ENCODE measurements around the gene SEMA6A. TPM values are rescaled to one million over a fixed set of nuclear protein-coding genes. Genes with fewer than 3 reads are reported as not detected.

SEMA6A gene
- total and polyA plus RNA-seq, 9 of the 15 experiments (the other 6 are each of a cell fraction or from before 2014, with no cell fraction given), result 0.04 to 0.42 (median 0.18) TPM; not detected in 5

- Histone ChIP-seq H3K9me1 (ENCODE audit: control insufficient read depth, insufficient read depth, low read length) (no peaks in the 10 kb centered on the region), H3K4me2 (ENCODE audit: insufficient read depth, low read length) (no peak overlapping the region), H3K9ac (ENCODE audit: insufficient read depth in 1 of 2, low read depth in 2 of 2, low read length in 2 of 2) (no peak overlapping the region), H3K9me3 (replicated peaks; ENCODE audit: control insufficient read depth, insufficient read depth, low read depth, low read length) (no peaks in the 10 kb centered on the region), H3K79me2 (ENCODE audit: control insufficient read depth, insufficient read depth, low read length) (no peaks in the 10 kb centered on the region), H3K4me3 (no peak overlapping the region), H3K36me3 (ENCODE audit: control insufficient read depth, insufficient read depth, low read length) (no peaks in the 10 kb centered on the region), H4K20me1 (replicated peaks; ENCODE audit: control insufficient read depth, insufficient read depth, low read length) (no peaks in the 10 kb centered on the region), H3K27ac (ENCODE audit: extremely low read depth, low read depth, low read length) (no peak overlapping the region), H3K4me1 (replicated peaks in 1 of 2; ENCODE audit: control insufficient read depth in 2 of 2, insufficient read depth in 2 of 2, low read length in 2 of 2) (no peaks in the 10 kb centered on the region), H2AFZ (ENCODE audit: low read depth, low read length) (no peak overlapping the region), H3K27me3 (ENCODE audit: control insufficient read depth in 2 of 2, insufficient read depth in 2 of 2, low read length in 2 of 2) (no peaks in the 10 kb centered on the region)
- TF ChIP-seq POLR2B (IDR thresholded peaks at IDR 0.05; ENCODE audit: low read depth, partially characterized antibody) (no peak), TCF7L2 (IDR thresholded peaks at IDR 0.05; ENCODE audit: low read depth, low read length) (no peak), TRIM25 (IDR thresholded peaks at IDR 0.05; ENCODE audit: borderline replicate concordance) (no peak), ZNF311 (CRISPR knock-in tag; IDR thresholded peaks at IDR 0.05) (no peak)
- ATAC-seq, result no peak
- intact Hi-C loops (cut with micrococcal nuclease), result no loop called here
- no peak for DNase-seq (ENCODE audit: extremely low read depth in 1 of 4, low spot score in 3 of 4)
- ChIA-PET POLR2A (no interaction called here), CTCF (ENCODE audit: low intra/inter-chr PET ratio) (no interaction called here)
- in situ Hi-C loops (cut with MboI), result no loop called here
- WGBS (ENCODE audit: insufficient coverage, low coverage, missing lambda C conversion rate), result 15% methylated on average over 10 of the region's 10 CpGs
- no peak for FAIRE-seq
- BruUV-seq (replicated peaks), result no TSS peak
These were observed 173.0 kb downstream of the SEMA6A start for GRCh38 chr5:116401576-116401975.

Measured in K562 (cell line).